ENCODE measurements around the gene STK40.

STK40 gene

DNA sequence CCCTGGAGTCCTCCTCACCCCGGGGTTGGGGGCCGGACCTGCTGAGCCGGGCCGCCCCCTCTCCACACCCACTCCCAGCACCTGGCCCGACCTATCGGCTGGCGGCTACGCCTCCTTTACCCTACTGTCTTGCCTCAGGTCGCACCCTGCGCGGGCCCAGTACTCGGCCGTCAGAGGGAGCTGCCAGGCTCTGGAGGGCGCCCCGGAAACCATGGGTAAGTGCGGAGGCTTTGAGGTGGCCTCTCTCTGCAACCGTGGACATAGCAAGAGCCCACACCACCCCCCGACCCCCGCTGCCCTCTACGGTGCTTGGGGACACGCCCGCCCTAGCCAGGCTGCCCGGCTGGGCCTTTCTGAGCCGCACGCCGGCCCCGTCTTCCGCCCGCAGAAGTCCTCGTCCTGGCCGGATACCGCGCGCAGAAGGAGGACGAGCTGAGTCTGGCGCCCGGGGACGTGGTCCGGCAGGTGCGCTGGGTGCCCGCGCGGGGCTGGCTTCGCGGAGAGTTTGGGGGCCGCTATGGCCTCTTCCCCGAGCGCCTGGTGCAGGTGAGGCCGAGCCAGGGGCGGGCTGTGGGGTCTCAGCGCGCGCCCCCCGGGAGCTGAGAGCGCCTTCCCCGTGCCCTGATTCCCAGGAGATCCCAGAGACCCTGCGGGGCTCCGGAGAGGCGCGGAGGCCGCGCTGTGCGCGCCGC is 79.4 kb downstream of the STK40 start, which contains the start of gene SH3D21:
Gene SH3D21, plus strand, starts transcription at position 159 of the 692 bp plus-strand sequence. Its CDS starts 53 bp downstream, at position 212.
- DNase-seq = peak; percentile 66

DNA sequence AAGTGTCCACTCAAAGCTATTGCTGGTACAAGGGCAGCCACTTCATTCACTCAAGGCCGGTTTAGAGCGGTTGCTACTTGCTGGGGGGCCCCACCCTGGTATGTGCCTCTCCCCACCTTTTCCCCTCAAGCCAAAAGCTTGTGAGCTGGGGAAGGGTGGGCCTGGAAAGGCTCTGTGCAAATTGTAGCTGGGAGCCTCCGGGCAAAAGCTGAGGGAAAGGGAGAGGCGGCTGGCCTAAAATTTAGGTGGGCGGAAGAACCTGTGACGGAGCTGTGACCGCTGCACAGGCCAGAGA is 79.9 kb downstream of the STK40 start:
- no peak for DNase-seq

DNA sequence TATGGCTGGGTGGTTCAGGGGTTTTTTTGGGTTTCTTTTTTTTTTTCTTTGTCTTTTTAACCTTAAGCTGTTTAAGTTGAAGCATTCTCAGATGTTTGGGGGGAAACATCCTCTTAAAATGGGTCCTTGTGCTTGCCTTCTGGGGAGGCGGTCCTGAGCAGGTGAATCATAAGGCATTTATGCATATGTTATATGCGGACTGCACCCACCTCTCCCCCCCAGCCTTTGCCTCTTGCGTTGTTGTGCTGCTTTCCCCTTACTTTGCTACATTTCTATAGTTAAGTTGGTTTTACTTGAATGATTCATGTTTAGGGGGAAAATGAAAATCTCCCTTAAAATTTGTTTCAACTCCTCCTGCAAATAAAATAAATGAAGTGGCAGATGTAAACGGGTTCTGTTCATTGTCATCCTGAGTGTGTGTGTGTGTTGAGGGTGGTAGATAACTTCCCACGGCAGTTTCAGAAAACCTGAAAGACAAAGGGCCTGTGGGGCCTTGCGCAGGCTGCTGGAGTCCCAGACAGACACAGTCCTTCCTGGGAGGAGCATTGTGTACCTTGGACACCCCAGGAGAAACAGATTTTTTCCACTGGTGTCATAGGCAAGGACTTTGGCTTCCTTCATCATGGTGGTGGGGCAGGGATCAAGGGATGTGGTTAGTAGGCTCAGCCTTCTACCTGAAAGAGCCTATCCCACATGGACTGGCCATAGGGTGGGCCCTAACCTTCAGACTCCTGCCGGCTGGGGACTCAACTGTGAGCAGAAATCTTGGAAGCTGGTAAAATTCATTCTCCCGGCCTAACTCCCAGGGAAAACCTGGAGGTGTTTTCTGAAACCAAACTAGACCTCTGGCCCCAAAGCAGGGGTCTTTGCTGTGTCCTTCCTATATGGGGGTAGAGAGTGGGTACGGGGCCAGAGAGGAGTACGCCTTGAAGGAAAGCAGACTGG is 80.5 kb downstream of the STK40 start:
- no peak for DNase-seq

DNA sequence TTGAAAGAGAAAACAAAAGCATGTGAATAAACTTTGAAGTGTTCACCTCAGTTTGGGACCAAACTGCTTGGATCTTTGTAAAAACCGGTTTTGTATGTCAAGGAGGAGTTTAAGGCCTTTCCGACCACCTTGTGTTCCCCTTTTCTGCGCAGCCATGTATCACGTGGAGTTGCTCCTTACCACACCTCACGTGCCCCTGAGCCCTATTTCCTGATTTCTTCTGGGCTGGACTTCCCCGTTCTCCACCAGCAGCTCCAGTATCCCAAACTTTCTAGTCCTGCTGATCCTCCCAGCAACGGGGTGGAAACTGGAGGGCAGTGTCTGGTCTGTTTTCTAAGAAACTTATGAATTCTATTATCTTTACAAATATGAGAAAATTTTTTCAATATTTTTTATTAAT is 81.2 kb downstream of the STK40 start:
- peak; percentile 39 for DNase-seq

DNA sequence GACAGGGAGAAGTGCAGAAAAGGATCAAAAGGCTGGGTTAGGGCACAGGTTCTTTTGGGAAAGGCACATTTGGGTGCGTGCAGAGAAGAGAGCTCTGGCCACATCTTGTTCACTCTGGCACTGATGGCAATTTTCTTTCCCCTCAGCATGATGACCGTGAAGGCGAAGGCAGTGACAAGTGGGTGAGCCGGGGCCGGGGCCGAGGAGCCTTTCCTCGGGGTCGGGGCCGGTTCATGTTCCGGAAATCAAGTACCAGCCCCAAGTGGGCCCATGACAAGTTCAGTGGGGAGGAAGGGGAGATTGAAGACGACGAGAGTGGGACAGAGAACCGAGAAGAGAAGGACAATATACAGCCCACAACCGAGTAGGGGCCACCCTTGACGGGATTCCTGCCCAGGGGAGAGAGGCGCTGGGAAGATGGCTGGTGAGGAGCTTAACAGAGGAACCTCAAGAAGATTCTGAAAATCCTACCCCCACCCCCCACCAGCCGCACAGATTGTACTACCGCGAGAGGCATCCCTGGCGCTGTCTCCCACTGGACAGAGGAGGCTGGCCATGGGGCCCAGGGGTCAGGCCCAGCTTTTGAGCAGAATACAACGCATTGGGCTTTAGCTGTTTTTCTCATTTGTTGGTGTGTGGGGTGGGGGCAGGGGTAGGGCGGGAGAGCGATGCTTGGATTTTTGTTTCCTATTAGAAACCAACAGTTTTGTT is 81.9 kb downstream of the STK40 start:
- DNase-seq = no peak

DNA sequence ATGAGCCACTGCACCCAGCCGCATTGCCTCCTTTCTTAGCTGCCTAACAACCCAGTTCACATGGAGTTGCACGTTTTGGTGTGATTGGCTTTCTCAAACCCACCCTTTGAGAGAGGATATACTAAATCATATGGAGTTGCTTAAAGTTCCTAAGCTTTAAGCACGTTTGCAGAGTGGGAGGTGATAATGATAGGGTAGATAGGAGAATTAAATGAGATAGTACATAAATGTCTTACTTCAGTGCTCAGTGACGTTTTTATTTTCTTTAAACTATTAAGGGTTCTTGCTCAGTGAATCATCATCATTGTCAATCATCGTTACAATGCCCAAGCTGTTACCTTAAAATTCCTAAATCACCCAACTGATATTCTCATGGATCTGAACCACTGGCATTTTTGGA is 82.5 kb downstream of the STK40 start:
- DNase-seq = no peak

DNA sequence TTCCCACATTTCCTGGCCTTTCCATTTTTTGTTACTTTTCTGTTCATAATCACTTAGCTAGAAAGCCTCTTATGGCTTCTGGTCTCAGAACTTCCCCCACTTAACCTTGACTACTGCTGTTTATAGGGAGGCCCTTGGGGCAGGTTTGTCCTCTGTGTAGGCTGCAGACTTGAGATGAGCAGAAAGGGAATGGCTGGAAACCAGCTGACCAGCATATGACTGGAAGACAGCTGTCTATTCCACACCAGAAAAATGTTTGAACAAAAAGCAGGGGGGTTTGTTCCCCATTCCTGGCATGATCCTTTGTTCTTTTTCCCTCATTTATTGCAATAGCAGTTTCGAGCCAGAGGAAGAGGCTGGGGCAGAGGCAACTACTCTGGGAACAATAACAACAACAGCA is 84.5 kb downstream of the STK40 start:
- no peak for DNase-seq

DNA sequence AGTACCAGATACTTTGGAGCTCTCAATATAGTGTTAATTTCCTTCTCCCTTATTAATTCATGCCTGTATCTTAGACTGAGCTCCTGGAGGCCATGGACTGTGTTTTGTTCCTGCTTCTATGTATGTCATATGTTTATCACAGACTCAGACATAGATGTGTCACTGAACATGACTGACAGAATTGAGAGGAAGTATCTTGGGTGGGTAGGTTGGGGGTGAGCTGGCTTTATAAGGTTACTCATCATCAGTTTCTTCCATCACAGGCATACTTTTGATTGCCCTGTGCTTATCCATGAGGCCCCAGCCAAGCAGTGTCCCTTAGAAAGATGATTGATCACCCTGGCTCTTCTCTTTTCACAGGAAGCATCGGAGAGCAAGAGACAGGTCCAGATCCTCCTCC is 85.2 kb downstream of the STK40 start:
- no peak for DNase-seq

DNA sequence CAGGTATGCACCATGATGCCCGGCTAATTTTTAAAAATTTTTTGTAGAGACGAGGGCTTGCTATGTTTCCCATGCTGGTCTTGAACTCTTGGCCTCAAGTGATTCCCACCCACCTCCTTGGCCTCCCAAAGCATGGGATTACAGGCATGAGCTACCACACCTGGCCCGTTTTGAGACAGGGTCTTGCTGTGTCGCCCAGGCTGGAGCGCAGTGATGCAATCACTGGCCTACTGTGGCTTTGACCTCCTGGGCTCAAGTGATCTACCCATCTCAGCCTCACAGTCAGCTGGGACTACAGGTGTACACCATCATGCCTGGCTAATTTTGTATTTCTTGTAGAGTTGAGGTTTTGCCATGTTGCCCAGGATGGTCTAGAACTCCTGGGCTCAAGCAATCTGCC is 87.1 kb downstream of the STK40 start:
- no peak for DNase-seq

DNA sequence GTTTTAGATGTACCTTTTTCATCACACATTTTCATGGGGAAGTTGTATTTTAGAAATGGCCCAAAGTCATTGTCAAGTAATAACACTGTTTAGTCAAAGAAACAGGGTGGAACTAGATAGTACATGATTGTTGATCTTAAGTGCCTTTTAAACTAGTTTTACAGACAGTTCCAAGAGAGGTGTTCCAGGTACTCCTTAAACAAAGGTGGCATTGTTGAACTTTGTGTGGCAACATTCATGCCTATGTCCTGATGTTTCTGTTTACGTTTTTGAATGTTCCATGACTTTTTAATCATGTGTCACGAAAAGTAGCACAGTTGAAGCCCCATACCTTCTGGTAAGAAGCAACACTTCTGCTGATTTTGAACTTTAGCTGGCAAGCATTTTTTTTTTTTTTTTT is 88.7 kb downstream of the STK40 start:
- DNase-seq = no peak

DNA sequence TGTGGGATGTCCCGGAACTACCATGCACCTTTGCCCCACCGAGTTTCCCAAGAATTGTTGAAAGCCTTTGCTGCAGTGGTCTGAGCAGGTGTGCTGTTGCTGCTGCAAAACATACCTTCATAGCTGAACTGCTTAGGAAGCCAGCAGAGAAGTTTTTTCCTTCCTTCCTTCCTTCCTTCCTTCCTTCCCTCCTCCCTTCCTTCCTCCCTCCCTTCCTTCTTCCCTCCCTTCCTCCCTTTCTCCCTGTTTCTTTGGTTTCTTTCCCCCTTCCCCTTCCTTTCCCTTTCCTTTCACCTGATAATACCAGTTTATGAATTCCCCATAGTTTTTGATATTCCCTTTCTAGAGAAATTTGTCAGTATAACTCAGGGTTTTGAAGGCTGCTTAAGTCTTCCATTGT is 90.3 kb downstream of the STK40 start:
- no peak for DNase-seq
